ENCODE data around the gene GADL1. TPM values are rescaled to one million over a fixed set of nuclear protein-coding genes. Genes with fewer than 3 reads are reported as not detected.

GADL1 gene
- not detected for total RNA-seq

GRCh38 chr3:30894521-30895251 is at the start of gene GADL1:
Gene GADL1, minus strand, starts transcription at chr3:30894661. Its CDS starts 47 bp downstream, at chr3:30894614.
- CTCF ChIA-PET, result no interaction called here
- no peaks in the 10 kb centered on the region for H3K36me3 Mint-ChIP-seq (ENCODE audit: low read depth)
- intact Hi-C loops (cut with micrococcal nuclease), result loop anchor here (5.0 kb wide), 1 partner anchor 127 kb away; no protein-coding TSS in a partner anchor
- DNase-seq, result peak; percentile 38
- H3K4me3 Mint-ChIP-seq, result peak within 1 kb of the TSS; percentile 57
- no peak within 1 kb of the TSS for H3K27ac Mint-ChIP-seq
- H3K4me1 Mint-ChIP-seq (ENCODE audit: low read depth), result peaks cover 16% of the 10 kb centered on the region
- H3K27me3 Mint-ChIP-seq (ENCODE audit: low read depth), result peaks cover 30% of the 10 kb centered on the region
- no peaks in the 10 kb centered on the region for H3K9me3 Mint-ChIP-seq

DNA sequence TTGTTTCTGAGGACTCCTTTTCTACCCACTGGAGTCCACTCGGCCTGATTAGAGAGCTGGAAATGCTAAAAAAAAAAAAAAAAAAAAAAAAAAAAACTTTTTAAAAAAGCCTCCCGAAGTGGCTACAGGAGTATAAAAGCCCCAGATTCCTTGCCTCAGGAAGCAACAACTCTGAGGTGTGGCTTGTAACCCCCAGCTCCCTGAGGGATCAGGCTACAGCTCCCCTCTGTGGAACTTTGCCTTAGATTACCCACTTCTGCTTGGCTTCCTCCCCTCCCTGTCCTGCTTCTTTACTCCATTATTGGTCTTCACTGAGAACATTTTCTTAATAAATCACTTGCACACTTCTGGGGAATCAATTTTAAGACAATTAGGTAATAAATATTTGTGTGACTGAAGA is 49.7 kb upstream of the GADL1 start:
- no peak for DNase-seq
- intact Hi-C loops (cut with micrococcal nuclease), result no loop called here
- peaks cover 15% of the 10 kb centered on the region for H3K4me1 Mint-ChIP-seq (ENCODE audit: low read depth)
- no peak overlapping the region for H3K27ac Mint-ChIP-seq
- H3K4me3 Mint-ChIP-seq, result no peak overlapping the region
- no peaks in the 10 kb centered on the region for H3K36me3 Mint-ChIP-seq (ENCODE audit: low read depth)
- CTCF ChIA-PET, result interaction anchor here (0.6 to 1.0 kb wide), 2 partner anchors 89 to 901 kb away, joined by 3 to 6 read pairs; no protein-coding TSS in a partner anchor
- H3K9me3 Mint-ChIP-seq, result no peaks in the 10 kb centered on the region
- H3K27me3 Mint-ChIP-seq (ENCODE audit: low read depth), result no peaks in the 10 kb centered on the region

GRCh38 chr3:30943206-30943605 is 48.7 kb upstream of the GADL1 start:
- intact Hi-C loops (cut with micrococcal nuclease), result no loop called here
- Mint-ChIP-seq H3K27me3 (ENCODE audit: low read depth) (no peaks in the 10 kb centered on the region), H3K4me3 (no peak overlapping the region), H3K4me1 (ENCODE audit: low read depth) (peaks cover 15% of the 10 kb centered on the region), H3K9me3 (no peaks in the 10 kb centered on the region), H3K27ac (no peak overlapping the region), H3K36me3 (ENCODE audit: low read depth) (no peaks in the 10 kb centered on the region)
- DNase-seq, result no peak
- CTCF ChIA-PET, result interaction anchor here (1.0 kb wide), 1 partner anchor 88 kb away, joined by 3 read pairs; no protein-coding TSS in a partner anchor

- intact Hi-C loops (cut with micrococcal nuclease), result no loop called here
- no peaks in the 10 kb centered on the region for H3K27me3 Mint-ChIP-seq (ENCODE audit: low read depth)
- CTCF ChIA-PET, result interaction anchor here (1.0 kb wide), 1 partner anchor 173 kb away, joined by 3 read pairs; no protein-coding TSS in a partner anchor
- no peak overlapping the region for H3K27ac Mint-ChIP-seq
- H3K4me3 Mint-ChIP-seq, result no peak overlapping the region
- no peaks in the 10 kb centered on the region for H3K9me3 Mint-ChIP-seq
- peaks cover 15% of the 10 kb centered on the region for H3K4me1 Mint-ChIP-seq (ENCODE audit: low read depth)
- H3K36me3 Mint-ChIP-seq (ENCODE audit: low read depth), result no peaks in the 10 kb centered on the region
- DNase-seq, result no peak
Observed at GRCh38 chr3:30941342-30941741, 46.9 kb upstream of the GADL1 start.

GRCh38 chr3:30940740-30941139 is 46.3 kb upstream of the GADL1 start:
- Mint-ChIP-seq H3K27me3 (ENCODE audit: low read depth) (no peaks in the 10 kb centered on the region), H3K27ac (peak overlapping the region; percentile 39), H3K9me3 (no peaks in the 10 kb centered on the region), H3K4me1 (ENCODE audit: low read depth) (peaks cover 15% of the 10 kb centered on the region), H3K4me3 (no peak overlapping the region), H3K36me3 (ENCODE audit: low read depth) (no peaks in the 10 kb centered on the region)
- no peak for DNase-seq
- CTCF ChIA-PET, result interaction anchor here (1.0 to 1.2 kb wide), 2 partner anchors 142 to 173 kb away, joined by 3 read pairs; no protein-coding TSS in a partner anchor
- intact Hi-C loops (cut with micrococcal nuclease), result no loop called here

DNA sequence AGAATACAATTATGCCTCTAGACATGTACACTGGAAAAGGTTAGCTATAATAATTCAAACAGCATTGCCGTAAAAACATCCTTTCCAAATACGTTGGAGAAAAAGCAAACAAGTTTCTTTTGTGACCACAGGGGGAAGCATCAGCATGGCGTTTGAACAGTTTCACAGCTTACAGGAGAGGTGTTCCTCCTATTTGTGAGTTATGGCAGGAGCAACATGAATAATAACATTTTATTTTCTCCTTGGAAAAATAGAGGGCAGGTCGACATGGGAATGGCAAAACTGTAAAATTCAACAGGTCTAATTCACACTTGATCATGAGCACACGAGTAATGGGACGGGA is 39.7 kb upstream of the GADL1 start:
- intact Hi-C loops (cut with micrococcal nuclease), result loop anchor here (2.0 kb wide), 1 partner anchor 199 kb away; no protein-coding TSS in a partner anchor
- Mint-ChIP-seq H3K27me3 (ENCODE audit: low read depth) (no peaks in the 10 kb centered on the region), H3K4me1 (ENCODE audit: low read depth) (peaks cover 8% of the 10 kb centered on the region), H3K4me3 (no peak overlapping the region), H3K36me3 (ENCODE audit: low read depth) (no peaks in the 10 kb centered on the region), H3K9me3 (no peaks in the 10 kb centered on the region), H3K27ac (no peak overlapping the region)
- CTCF ChIA-PET, result interaction anchor here (0.6 to 1.7 kb wide), 5 partner anchors 8 to 197 kb away, joined by 3 to 7 read pairs (median 4); no protein-coding TSS in a partner anchor
- DNase-seq, result peak; percentile 17

DNA sequence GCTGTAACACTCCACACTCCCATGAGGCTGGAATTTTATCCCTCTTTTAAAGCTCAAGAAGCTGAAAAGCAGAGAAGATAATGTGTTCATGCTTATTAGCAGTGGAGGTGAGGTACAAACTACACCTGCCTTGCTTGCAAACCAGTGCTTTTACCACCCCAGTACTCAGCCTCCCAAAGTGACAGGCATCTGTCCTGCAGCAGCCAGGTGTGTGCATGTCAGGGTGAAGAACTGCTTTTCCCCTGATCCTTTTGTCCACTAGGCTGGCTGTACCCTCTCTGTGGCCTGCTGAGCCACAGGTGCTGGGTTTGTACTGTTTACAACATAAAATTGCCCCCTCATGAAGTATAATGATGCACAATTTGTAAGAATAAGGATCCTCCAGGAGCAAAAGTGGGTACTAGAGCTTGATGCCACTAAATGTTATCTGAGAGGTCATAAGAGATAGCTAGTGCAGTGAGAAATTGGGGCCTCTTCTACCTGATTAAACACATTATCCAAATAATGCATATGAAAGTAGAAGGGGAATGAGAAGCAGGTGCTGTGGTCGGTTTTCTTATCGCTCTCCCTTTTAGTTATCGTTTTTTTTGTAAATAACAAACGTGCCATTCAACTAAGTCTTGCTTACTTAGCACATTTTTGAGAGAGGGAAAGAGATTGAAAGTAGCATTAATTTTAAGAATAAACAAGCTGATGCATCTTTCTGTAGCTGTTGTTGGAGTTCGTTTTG is 39.2 kb upstream of the GADL1 start:
- Mint-ChIP-seq H3K36me3 (ENCODE audit: low read depth) (no peaks in the 10 kb centered on the region), H3K4me3 (no peak overlapping the region), H3K4me1 (ENCODE audit: low read depth) (peaks cover 8% of the 10 kb centered on the region), H3K9me3 (no peaks in the 10 kb centered on the region), H3K27me3 (ENCODE audit: low read depth) (no peaks in the 10 kb centered on the region), H3K27ac (no peak overlapping the region)
- intact Hi-C loops (cut with micrococcal nuclease), result loop anchor here (2.0 kb wide), 1 partner anchor 199 kb away; no protein-coding TSS in a partner anchor
- CTCF ChIA-PET, result interaction anchor here (1.0 to 1.7 kb wide), 4 partner anchors 8 to 198 kb away, joined by 3 to 7 read pairs (median 5); no protein-coding TSS in a partner anchor
- no peak for DNase-seq

- Mint-ChIP-seq H3K4me3 (no peak overlapping the region), H3K9me3 (no peaks in the 10 kb centered on the region), H3K36me3 (ENCODE audit: low read depth) (no peaks in the 10 kb centered on the region), H3K4me1 (ENCODE audit: low read depth) (peaks cover 8% of the 10 kb centered on the region), H3K27ac (no peak overlapping the region), H3K27me3 (ENCODE audit: low read depth) (no peaks in the 10 kb centered on the region)
- intact Hi-C loops (cut with micrococcal nuclease), result no loop called here
- CTCF ChIA-PET, result no interaction called here
- no peak for DNase-seq
Observed at GRCh38 chr3:30932513-30933098, 38.1 kb upstream of the GADL1 start.

DNA sequence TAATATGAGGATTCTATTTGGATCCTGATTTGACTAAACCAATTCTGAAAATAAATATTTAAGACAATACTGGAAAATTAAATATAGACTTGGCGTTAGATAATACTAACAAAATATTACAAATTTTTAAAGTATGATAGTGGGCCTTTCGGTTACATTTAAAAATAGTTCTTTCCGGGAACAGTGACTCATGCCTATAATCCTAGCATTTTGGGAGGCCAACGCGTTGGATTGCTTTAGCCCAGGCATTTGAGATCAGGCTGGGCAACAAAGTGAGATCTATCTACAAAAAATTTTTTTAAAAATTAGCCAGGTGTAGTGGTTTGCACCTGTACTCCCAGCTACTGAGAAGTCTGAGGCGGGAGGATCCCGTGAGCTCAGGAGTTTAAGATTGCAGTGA is 30.3 kb upstream of the GADL1 start:
- H3K36me3 Mint-ChIP-seq (ENCODE audit: low read depth), result no peaks in the 10 kb centered on the region
- DNase-seq, result no peak
- peaks cover 1% of the 10 kb centered on the region for H3K9me3 Mint-ChIP-seq
- CTCF ChIA-PET, result no interaction called here
- no peaks in the 10 kb centered on the region for H3K27me3 Mint-ChIP-seq (ENCODE audit: low read depth)
- H3K4me1 Mint-ChIP-seq (ENCODE audit: low read depth), result no peaks in the 10 kb centered on the region
- no peak overlapping the region for H3K4me3 Mint-ChIP-seq
- intact Hi-C loops (cut with micrococcal nuclease), result no loop called here
- H3K27ac Mint-ChIP-seq, result no peak overlapping the region

- CTCF ChIA-PET, result no interaction called here
- peaks cover 1% of the 10 kb centered on the region for H3K9me3 Mint-ChIP-seq
- intact Hi-C loops (cut with micrococcal nuclease), result no loop called here
- no peaks in the 10 kb centered on the region for H3K27me3 Mint-ChIP-seq (ENCODE audit: low read depth)
- no peaks in the 10 kb centered on the region for H3K4me1 Mint-ChIP-seq (ENCODE audit: low read depth)
- no peak for DNase-seq
- H3K4me3 Mint-ChIP-seq, result no peak overlapping the region
- H3K36me3 Mint-ChIP-seq (ENCODE audit: low read depth), result no peaks in the 10 kb centered on the region
- no peak overlapping the region for H3K27ac Mint-ChIP-seq
Observed at GRCh38 chr3:30919564-30919963, 25.1 kb upstream of the GADL1 start.

DNA sequence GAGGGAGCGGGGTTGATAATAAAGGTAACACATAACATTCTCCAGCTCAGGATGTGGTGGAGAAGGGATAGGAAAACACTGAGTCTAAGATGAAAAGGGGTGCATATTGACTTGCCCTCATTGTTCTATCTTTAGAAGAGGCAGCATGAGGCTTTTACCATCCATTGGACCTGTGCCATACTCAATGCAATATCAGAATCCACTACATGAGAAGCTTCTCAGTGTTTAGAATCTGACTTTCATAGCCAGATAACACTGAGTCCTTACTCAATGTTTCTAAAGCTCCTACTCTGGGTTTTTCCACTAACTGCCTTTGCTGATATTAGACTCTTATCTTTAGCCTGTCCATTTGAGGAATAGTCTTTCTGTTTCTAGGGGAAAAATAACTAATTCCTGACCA is 24.3 kb upstream of the GADL1 start:
- Mint-ChIP-seq H3K27me3 (ENCODE audit: low read depth) (no peaks in the 10 kb centered on the region), H3K27ac (no peak overlapping the region), H3K4me3 (no peak overlapping the region), H3K4me1 (ENCODE audit: low read depth) (no peaks in the 10 kb centered on the region), H3K36me3 (ENCODE audit: low read depth) (no peaks in the 10 kb centered on the region), H3K9me3 (peaks cover 1% of the 10 kb centered on the region)
- intact Hi-C loops (cut with micrococcal nuclease), result no loop called here
- CTCF ChIA-PET, result no interaction called here
- DNase-seq, result no peak

- no peaks in the 10 kb centered on the region for H3K4me1 Mint-ChIP-seq (ENCODE audit: low read depth)
- CTCF ChIA-PET, result no interaction called here
Observed at GRCh38 chr3:30915782-30916181, 21.3 kb upstream of the GADL1 start.

More at GRCh38 chr3:30915782-30916181, 21.3 kb upstream of the GADL1 start:
- Mint-ChIP-seq H3K27me3 (ENCODE audit: low read depth) (no peaks in the 10 kb centered on the region), H3K27ac (no peak overlapping the region), H3K36me3 (ENCODE audit: low read depth) (no peaks in the 10 kb centered on the region), H3K9me3 (peaks cover 1% of the 10 kb centered on the region), H3K4me3 (no peak overlapping the region)
- DNase-seq, result no peak
- intact Hi-C loops (cut with micrococcal nuclease), result no loop called here

Data from activated naive CD4-positive, alpha-beta T cell treated with anti-CD3 and anti-CD28 coated beads for 36 hours (primary cell).